Cardiac muscle cell (in vitro differentiated cells and primary cell): ENCODE measurements around the gene FYB1. TPM values are rescaled to one million over a fixed set of nuclear protein-coding genes. Genes with fewer than 3 reads are reported as not detected.

Experiments
- DNase-seq, 2 donors: peaks; one replicate each; pipeline versions ENCODE4 v3.0.0 to v3.0.0-alpha.2; 2010 to 2017; ENCODE audit warnings: low read depth in 1 of 2, low spot score in 1 of 2
- H3K27ac ChIP-seq: fragments of 200-600 bp; sonication (generic); 2 replicates; pipeline ENCODE4 v1.5.1; 2016
- H3K27me3 ChIP-seq: fragments of 200-600 bp; sonication (generic); 2 replicates; pipeline ENCODE4 v1.6.0; 2016; ENCODE audit warnings: control low read depth
- H3K36me3 ChIP-seq: fragments of 200-600 bp; sonication (generic); 2 replicates; pipeline ENCODE4 v1.5.1; 2016; ENCODE audit warnings: control low read depth
- H3K4me1 ChIP-seq: fragments of 200-600 bp; sonication (generic); 2 replicates; pipeline ENCODE4 v1.8.1; 2017; ENCODE audit warnings: low read depth, mild to moderate bottlenecking, mixed run types
- H3K4me3 ChIP-seq: fragments of 200-600 bp; sonication (generic); 2 replicates; pipeline ENCODE4 v1.5.1; 2016; ENCODE audit warnings: mild to moderate bottlenecking
- H3K9me3 ChIP-seq: fragments of 200-600 bp; sonication (generic); 2 replicates; pipeline ENCODE4 v1.5.1; 2017; ENCODE audit warnings: low read depth, mild to moderate bottlenecking, control low read depth
- CTCF ChIP-seq: IDR thresholded peaks from 2 replicates; pipeline ENCODE4 v1.5.1; 2012; ENCODE audit warnings: low read depth, mild to moderate bottlenecking, low read length
- polyA plus RNA-seq: library from polyadenylated mRNA; unstranded; fragments of >200 nt; fragmentation: Nextera tagmentation; extraction: Ambion mirVana; gene quantifications from 2 replicates; pipeline ENCODE4 v1.2.1, GENCODE V29; 2016
- total RNA-seq: library from RNA; depleted of rRNA; stranded (reverse); fragments of >200 nt; gene quantifications from 2 replicates; pipeline ENCODE4 v1.2.3, GENCODE V29; 2016

Gene FYB1
- total and polyA plus RNA-seq, 2 experiments from 2014 or later, result not detected

DNA sequence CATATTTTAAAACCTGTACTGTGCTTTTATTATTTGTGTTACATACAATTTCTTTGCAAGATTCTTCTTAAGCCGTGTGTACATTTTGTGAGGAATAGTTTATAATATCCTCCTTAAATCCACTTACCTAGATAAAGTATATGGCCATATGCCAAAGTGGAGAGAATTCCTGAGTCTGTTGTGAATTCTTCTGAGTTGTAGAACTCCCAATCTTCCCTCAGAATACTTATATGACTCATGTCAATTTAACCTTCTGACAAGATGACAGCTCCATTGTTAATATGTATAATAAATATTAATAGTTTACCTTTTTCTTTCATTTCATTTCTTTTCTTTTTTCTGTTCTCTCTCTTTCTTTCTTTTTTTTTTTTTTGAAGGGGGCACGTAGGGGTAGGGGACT lies 139.2 kb downstream of the FYB1 start:
- Histone ChIP-seq H3K27ac (no peak overlapping the region), H3K9me3 (no peaks in the 10 kb centered on the region), H3K27me3 (no peaks in the 10 kb centered on the region), H3K4me3 (no peak overlapping the region), H3K4me1 (peaks cover 4% of the 10 kb centered on the region), H3K36me3 (no peaks in the 10 kb centered on the region)
- no peak for DNase-seq
- TF ChIP-seq CTCF, result no peak

DNA sequence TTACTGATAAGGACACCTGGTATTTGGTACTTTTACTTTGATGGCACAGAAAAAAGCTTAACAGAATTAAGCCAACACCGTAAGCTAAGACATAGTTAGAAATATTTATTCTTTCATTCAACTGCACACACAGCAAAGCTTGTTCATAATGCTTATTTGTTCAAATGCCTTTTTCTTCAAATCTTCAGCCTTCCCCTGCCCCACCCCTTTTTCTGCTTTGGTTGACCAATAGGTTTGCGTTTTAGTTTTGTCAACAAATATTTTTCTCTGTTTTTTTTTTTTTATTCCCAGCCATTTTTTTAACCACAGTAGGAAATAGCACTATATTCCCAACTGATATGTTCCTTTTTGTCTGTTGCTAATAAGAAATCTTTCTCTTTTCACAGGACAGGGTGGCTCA lies 140.2 kb downstream of the FYB1 start:
- peaks cover 4% of the 10 kb centered on the region for H3K4me1 ChIP-seq
- DNase-seq, result no peak
- TF ChIP-seq CTCF, result no peak
- no peaks in the 10 kb centered on the region for H3K27me3 ChIP-seq
- no peak overlapping the region for H3K27ac ChIP-seq
- no peaks in the 10 kb centered on the region for H3K9me3 ChIP-seq
- H3K36me3 ChIP-seq, result no peaks in the 10 kb centered on the region
- no peak overlapping the region for H3K4me3 ChIP-seq

GRCh38 chr5:39076757-39077728 lies 142.3 kb downstream of the FYB1 start:
- H3K4me3 ChIP-seq, result no peak overlapping the region
- DNase-seq, result no peak
- no peaks in the 10 kb centered on the region for H3K9me3 ChIP-seq
- H3K27me3 ChIP-seq, result no peaks in the 10 kb centered on the region
- no peak overlapping the region for H3K27ac ChIP-seq
- no peaks in the 10 kb centered on the region for H3K36me3 ChIP-seq
- H3K4me1 ChIP-seq, result peaks cover 10% of the 10 kb centered on the region
- no peak for TF ChIP-seq CTCF

DNA sequence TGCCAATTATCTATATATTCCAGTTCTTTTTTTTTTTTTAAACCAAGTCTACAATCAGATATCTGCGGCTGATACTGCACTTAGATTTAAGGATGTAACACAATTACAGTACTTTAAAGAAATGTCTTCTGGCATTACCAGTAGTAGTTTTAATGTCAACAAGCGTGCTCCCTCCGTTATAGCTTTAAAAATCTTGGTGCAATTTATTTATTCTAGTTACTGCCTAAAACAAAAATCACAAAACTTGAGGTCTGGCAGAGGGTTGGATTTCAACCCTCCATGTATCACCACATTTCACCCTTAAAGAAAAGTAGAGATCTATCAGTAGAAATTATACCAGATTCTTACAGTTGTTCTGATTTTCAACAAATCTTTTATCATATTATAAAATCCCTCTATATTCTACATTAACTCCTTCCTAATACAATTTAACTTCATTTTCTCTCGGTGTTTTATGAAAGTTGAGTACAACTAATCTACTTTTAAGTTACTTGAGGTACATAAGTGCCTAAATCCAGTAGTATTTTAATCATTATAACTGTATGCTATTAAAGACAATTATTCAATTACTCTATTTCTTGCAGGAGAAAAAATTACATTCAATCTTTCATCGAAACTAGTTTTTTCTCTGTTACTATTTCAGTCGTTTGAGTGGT lies 143.1 kb downstream of the FYB1 start:
- Histone ChIP-seq H3K9me3 (no peaks in the 10 kb centered on the region), H3K4me3 (no peak overlapping the region), H3K4me1 (peaks cover 10% of the 10 kb centered on the region), H3K36me3 (no peaks in the 10 kb centered on the region), H3K27ac (no peak overlapping the region), H3K27me3 (no peaks in the 10 kb centered on the region)
- DNase-seq, result no peak
- TF ChIP-seq CTCF, result no peak

DNA sequence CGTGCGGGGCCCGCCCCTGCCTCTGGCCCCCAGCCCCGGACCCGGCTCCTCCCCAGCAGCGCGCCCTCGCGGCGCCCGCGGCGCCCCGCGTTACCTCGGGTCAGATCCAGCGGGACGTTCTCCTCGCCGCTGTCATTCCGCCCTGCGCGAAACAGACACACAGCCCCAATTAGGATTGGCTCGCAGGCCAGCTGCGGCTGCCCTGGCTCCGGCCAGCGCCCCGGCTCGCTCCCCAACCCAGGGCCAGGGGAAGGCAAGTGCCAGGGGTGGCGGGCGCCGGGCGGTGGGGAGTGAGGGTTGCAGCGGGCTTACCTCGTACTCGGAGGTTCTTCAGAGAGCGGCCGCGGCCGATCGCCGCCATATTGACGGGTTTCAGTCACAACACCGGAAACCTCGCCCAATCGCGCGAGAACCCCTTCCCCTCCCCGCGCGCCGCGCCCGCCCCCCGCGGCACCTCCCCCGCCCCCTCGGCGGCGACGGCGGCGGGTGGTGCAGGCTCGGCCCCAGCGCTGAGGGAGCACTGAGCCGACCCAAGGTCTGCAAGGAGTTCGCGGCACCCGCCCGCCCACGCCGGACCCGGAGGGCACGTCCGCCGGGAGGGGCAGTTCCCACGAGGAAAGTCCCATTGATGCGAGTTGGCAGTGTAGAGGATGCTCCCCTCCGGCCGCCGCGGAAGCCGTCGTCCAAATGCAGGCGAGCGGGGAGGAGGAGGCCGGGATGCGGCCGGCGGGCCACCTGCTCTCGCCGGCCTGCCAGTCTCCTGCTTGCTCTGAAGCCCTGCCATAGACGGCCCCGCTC lies 145.1 kb downstream of the FYB1 start, which contains the start of gene RICTOR:
TSS of gene RICTOR (minus strand) at position 383 of the 798 bp plus-strand sequence. CDS start at position 361, 22 bp downstream.
- DNase-seq, result peak; percentile 90 to 94
- no peaks in the 10 kb centered on the region for H3K9me3 ChIP-seq
- peak within 1 kb of the TSS; percentile 91 for H3K4me3 ChIP-seq
- peak within 1 kb of the TSS; percentile 100 for H3K27ac ChIP-seq
- no peaks in the 10 kb centered on the region for H3K36me3 ChIP-seq
- H3K27me3 ChIP-seq, result no peaks in the 10 kb centered on the region
- H3K4me1 ChIP-seq, result peaks cover 10% of the 10 kb centered on the region
- no peak for TF ChIP-seq CTCF
